ENCODE data around the gene GGCX. TPM values are rescaled to one million over a fixed set of nuclear protein-coding genes. Genes with fewer than 3 reads are reported as not detected.

Gene GGCX
- total and polyA plus RNA-seq, 9 of the 15 experiments (the other 6 are each of a cell fraction or from before 2014, with no cell fraction given), result 14.4 to 47.1 (median 28.1) TPM

GRCh38 chr2:85584857-85585780 is 23.8 kb upstream of the GGCX start (continued):
- peak; percentile 91 for TF ChIP-seq PRDM10 (IDR thresholded peaks at IDR 0.05; ENCODE audit: partially characterized antibody)
- TF ChIP-seq ATF6 (CRISPR knock-in tag; IDR thresholded peaks at IDR 0.05), result no peak
- TF ChIP-seq PHB (CRISPR knock-in tag; IDR thresholded peaks at IDR 0.05), result no peak
- peak; percentile 74 for TF ChIP-seq MTA1 (IDR thresholded peaks at IDR 0.05; ENCODE audit: borderline replicate concordance)
- no peak for TF ChIP-seq ZNF23 (CRISPR knock-in tag; IDR thresholded peaks at IDR 0.05)
- no peak for TF ChIP-seq HLTF (IDR thresholded peaks at IDR 0.05)
- peak; percentile 28; the same call in 1 of the 2 replicates for TF ChIP-seq PML (IDR thresholded peaks at IDR 0.05; ENCODE audit: low read length)
- peak; percentile 56; the same call in 1 of the 2 replicates for TF ChIP-seq NFRKB (IDR thresholded peaks at IDR 0.05; ENCODE audit: low read depth)
- TF ChIP-seq SREBF1 (IDR thresholded peaks at IDR 0.05; ENCODE audit: borderline replicate concordance, low read depth, low read length), result no peak
- TF ChIP-seq THRA (IDR thresholded peaks at IDR 0.05), result no peak
- no peak for TF ChIP-seq CREB3 (tag; conservative IDR thresholded peaks at IDR 0.05; ENCODE audit: low read depth)
- no peak for TF ChIP-seq RFX1 (IDR thresholded peaks at IDR 0.05)
- no peak for TF ChIP-seq ZSCAN29 (IDR thresholded peaks at IDR 0.05)
- TF ChIP-seq NEUROD1 (IDR thresholded peaks at IDR 0.05; ENCODE audit: borderline replicate concordance, low read depth, low read length, partially characterized antibody), result peak; percentile 60
- no peak for TF ChIP-seq BHLHE40 (IDR thresholded peaks at IDR 0.05; ENCODE audit: low read length)
- no peak; the same call in none of the 2 replicates for TF ChIP-seq PYGO2 (tag; IDR thresholded peaks at IDR 0.05)
- 0 out of 2 replicates have a peak, but pooled peaks have one; percentile 66 for TF ChIP-seq RNF2 (IDR thresholded peaks at IDR 0.05)
- peak; percentile 94 for TF ChIP-seq DPF2 (IDR thresholded peaks at IDR 0.05)
- no peak; the same call in 1 of the 2 replicates for TF ChIP-seq JUNB (CRISPR knock-in tag; conservative IDR thresholded peaks at IDR 0.05)
- TF ChIP-seq NCOR1 (IDR thresholded peaks at IDR 0.05), result peak; percentile 74
- TF ChIP-seq HNRNPLL (IDR thresholded peaks at IDR 0.05; ENCODE audit: low read depth, low read length, poor library complexity, severe bottlenecking), result no peak

Data from K562 (cell line).